Prostate gland (tissue), 2 donors: Measurements from ENCODE around the gene ADAMTSL3. TPM values are rescaled to one million over a fixed set of nuclear protein-coding genes. Genes with fewer than 3 reads are reported as not detected.

ENCODE experiments used
- DNase-seq: peaks from one replicate; pipeline ENCODE4 v3.0.0-alpha.2; 2019; ENCODE audit warnings: low spot score
- H3K27ac ChIP-seq, 2 donors: fragments of 200-600 bp; sonication (generic); 2 replicates each; pipeline ENCODE4 v1.5.1; 2017 to 2019
- H3K27me3 ChIP-seq: fragments of 200-600 bp; sonication (generic); replicated peaks from 2 replicates; pipeline ENCODE4 v1.5.1; 2019; ENCODE audit not compliant: insufficient read depth
- H3K36me3 ChIP-seq, 2 donors: fragments of 200-600 bp; sonication (generic); 1 replicate in 1 of 2; 2 replicates in 1 of 2; pipeline versions ENCODE4 v1.5.1 to v1.8.1; 2017 to 2019
- H3K4me1 ChIP-seq: fragments of 200-600 bp; sonication (generic); replicated peaks from 2 replicates; pipeline ENCODE4 v1.5.1; 2019
- H3K4me3 ChIP-seq, 2 donors: fragments of 200-600 bp; sonication (generic); 2 replicates each; pipeline ENCODE4 v1.5.1; 2017 to 2019
- H3K9me3 ChIP-seq: fragments of 200-600 bp; sonication (generic); 2 replicates; pipeline ENCODE4 v1.5.1; 2017
- POLR2A ChIP-seq: fragments of 450-650 bp; IDR thresholded peaks from one replicate; pipeline ENCODE4 v1.6.1; 2016; ENCODE audit warnings: antibody characterized with exemption, mild to moderate bottlenecking
- POLR2AphosphoS5 ChIP-seq: sonication (generic); formaldehyde crosslinking; IDR thresholded peaks from one replicate; pipeline ENCODE4 v1.6.1; 2017; ENCODE audit warnings: antibody characterized with exemption
- WGBS: methylation state at CpG from one replicate; pipeline ENCODE4 v1.1.5; 2018; 5-methylcytosine and 5-hydroxymethylcytosine counted together
- intact Hi-C: fragments of 100-400 bp; cut with DNase I; formaldehyde crosslinking; loops from one replicate; pipeline ENCODE4 v1.14.2; 2022
- total RNA-seq, 2 donors: library from RNA; depleted of rRNA; stranded (reverse); fragments of >200 nt; gene quantifications; one replicate each; pipeline ENCODE4 v1.1.0, GENCODE V29; 2016
- TF ChIP-seq, protein P1 (sequence below), 4 experiments: fragments of 200-600 bp in 2 of 4; fragments of 450-650 bp in 2 of 4; sonication (generic) in 2 of 4; IDR thresholded peaks; 1 replicate in 3 of 4; 2 replicates in 1 of 4; pipeline ENCODE4 v1.5.1; 2016 to 2019; ENCODE audit warnings: antibody characterized with exemption in 4 of 4, mild to moderate bottlenecking in 2 of 4, moderate library complexity in 2 of 4

Gene ADAMTSL3
- total RNA-seq, 2 donors from 2014 or later, result 4.5 to 25.2 TPM

DNA sequence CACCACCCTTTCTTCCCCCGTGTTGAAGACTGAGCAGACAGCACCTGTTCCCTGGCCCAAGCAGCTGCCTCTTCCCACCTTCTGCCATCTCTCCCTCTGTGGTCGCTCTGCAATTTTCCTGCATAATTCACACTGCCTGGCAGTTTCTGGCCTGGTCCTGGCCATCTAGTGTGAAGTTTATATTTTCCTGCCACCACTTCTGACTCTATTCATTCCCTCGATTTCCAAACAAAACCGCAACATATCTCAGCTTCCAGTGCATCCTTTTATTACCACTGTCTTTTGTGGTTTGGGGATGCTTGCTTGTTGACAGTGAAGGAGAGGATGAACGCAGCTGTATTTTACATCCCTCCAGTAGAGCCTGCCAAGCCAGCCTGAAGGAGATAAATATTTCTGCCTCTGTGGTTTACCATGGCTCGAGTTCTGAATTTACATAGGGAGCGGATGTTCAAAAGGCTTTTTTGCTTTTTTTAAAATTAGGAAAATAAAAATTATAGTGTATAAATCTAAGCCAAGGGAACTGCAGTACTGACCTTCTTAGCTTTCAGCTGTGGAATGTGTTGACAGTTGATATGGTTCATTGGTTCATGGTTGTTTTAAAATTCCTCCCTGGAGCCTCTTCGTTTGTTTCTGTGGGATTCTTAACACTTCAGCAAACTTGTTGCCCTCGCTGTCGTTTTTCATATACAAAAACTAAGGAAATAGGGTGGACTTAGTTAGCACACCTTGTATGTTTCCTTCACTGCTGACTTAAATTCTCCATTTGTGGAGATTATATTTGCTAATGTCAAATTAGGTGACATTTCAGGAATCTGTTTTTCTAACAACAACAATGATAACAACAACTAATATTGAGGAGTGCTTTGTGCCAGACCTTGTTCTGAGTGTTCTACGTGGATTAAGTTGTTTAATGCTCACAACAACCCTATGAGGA is 250.5 kb downstream of the ADAMTSL3 start:
- TF ChIP-seq, protein P1, sequence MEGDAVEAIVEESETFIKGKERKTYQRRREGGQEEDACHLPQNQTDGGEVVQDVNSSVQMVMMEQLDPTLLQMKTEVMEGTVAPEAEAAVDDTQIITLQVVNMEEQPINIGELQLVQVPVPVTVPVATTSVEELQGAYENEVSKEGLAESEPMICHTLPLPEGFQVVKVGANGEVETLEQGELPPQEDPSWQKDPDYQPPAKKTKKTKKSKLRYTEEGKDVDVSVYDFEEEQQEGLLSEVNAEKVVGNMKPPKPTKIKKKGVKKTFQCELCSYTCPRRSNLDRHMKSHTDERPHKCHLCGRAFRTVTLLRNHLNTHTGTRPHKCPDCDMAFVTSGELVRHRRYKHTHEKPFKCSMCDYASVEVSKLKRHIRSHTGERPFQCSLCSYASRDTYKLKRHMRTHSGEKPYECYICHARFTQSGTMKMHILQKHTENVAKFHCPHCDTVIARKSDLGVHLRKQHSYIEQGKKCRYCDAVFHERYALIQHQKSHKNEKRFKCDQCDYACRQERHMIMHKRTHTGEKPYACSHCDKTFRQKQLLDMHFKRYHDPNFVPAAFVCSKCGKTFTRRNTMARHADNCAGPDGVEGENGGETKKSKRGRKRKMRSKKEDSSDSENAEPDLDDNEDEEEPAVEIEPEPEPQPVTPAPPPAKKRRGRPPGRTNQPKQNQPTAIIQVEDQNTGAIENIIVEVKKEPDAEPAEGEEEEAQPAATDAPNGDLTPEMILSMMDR (IDR thresholded peaks at IDR 0.05), result no peak
- TF ChIP-seq POLR2AphosphoS5 (no peak), POLR2A (no peak)
- Histone ChIP-seq H3K27me3 (no peaks in the 10 kb centered on the region), H3K36me3 (no peaks in the 10 kb centered on the region), H3K9me3 (no peaks in the 10 kb centered on the region), H3K27ac (no peak overlapping the region), H3K4me1 (no peaks in the 10 kb centered on the region), H3K4me3 (no peak overlapping the region)
- intact Hi-C loops, result loop anchor here (5.0 kb wide), 1 partner anchor 62 kb away; no protein-coding TSS in a partner anchor
- 23% methylated on average over 11 of the region's 11 CpGs for WGBS
- no peak for DNase-seq

DNA sequence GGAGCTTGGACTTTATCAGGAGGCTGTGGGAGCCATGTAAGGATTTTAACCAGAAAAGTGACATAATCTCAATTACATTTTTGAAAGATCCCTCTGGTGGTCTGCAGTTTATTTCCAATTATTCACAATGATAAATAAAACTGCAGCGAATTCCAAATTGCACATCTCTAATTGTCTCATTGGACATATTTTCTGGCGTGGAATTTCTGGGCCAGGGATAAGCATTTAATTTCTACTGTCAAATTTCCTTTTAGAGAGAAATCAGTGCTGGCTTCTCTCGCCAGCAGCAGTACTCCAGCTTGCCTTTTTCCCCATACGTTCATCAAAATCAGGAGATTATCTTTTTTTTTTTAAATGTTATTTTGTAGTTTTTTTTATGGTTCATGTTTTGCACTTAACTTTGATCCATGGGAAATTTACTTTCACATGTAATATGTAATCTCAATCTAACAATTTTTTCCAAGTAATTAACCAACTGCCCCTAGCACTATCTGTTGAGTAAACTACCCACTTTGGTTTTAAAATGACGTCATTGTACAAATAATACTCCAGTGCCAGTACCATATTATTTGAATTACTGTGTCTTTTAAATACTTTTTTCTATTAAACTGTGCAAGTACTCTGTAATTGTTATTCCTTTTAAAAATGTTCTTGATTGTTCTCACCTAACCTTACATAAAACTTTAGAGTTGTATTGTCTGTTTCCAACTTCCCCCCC is 251.8 kb downstream of the ADAMTSL3 start:
- Histone ChIP-seq H3K27me3 (no peaks in the 10 kb centered on the region), H3K4me1 (no peaks in the 10 kb centered on the region)
- WGBS, result 81% methylated on average over 5 of the region's 5 CpGs

DNA sequence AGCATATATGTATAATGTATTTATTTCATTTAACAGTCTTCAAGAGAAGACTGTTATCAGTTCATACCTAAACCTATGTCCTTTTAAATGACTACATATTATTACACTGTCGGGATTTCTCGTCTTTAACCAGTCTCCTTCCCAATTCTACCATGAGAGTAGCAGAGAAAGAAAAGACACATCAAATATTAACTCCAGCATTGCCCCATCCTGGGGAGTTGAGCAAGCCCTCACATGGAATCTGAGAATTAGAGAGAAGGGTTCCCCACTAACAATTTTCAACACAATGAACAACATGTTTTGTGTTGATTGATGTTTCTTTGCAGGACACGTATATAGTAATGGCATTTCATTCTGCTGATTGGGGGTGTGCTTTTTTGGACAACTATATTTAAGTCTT is 257.4 kb downstream of the ADAMTSL3 start:
- TF ChIP-seq POLR2A (no peak), POLR2AphosphoS5 (no peak)
- TF ChIP-seq, protein P1 (IDR thresholded peaks at IDR 0.05), result no peak
- Histone ChIP-seq H3K36me3 (no peaks in the 10 kb centered on the region), H3K27me3 (no peaks in the 10 kb centered on the region), H3K4me3 (no peak overlapping the region), H3K4me1 (no peaks in the 10 kb centered on the region), H3K9me3 (no peaks in the 10 kb centered on the region), H3K27ac (no peak overlapping the region)
- DNase-seq, result no peak
- WGBS, result 76% methylated on average over 3 of the region's 3 CpGs
- intact Hi-C loops, result no loop called here

More for the DNA sequence above, 251.8 kb downstream of the ADAMTSL3 start:
- TF ChIP-seq POLR2A (no peak), POLR2AphosphoS5 (no peak)
- TF ChIP-seq, protein P1 (IDR thresholded peaks at IDR 0.05), result no peak
- intact Hi-C loops, result no loop called here
- H3K9me3 ChIP-seq, result no peaks in the 10 kb centered on the region
- no peak for DNase-seq
- H3K27ac ChIP-seq, result no peak overlapping the region
- no peaks in the 10 kb centered on the region for H3K36me3 ChIP-seq
- H3K4me3 ChIP-seq, result no peak overlapping the region

DNA sequence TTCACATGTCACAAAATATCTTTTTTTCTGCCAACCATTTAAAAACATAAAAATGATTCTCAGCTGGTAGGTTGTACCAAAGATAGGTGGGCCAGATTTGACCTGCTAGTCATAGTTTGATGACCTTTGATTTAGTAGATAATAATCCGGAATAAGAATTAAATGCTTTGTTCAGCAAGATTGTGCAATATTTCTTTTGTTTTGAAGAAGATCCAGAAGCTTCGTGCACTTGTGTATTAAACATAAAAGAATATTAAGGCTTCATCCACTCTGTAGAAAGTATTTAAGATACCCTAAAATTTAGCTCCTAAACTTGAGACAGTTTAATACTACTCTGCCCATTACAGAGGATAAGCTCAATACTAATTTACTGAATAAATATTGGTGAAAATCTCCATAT is 258.4 kb downstream of the ADAMTSL3 start:
- Histone ChIP-seq H3K4me1 (peaks cover 2% of the 10 kb centered on the region), H3K9me3 (no peaks in the 10 kb centered on the region), H3K27me3 (no peaks in the 10 kb centered on the region), H3K36me3 (no peaks in the 10 kb centered on the region), H3K27ac (no peak overlapping the region), H3K4me3 (no peak overlapping the region)
- intact Hi-C loops, result no loop called here
- WGBS, result 69% methylated on average over 2 of the region's 2 CpGs
- DNase-seq, result no peak
- TF ChIP-seq POLR2AphosphoS5, result no peak
- no peak for TF ChIP-seq POLR2A
- TF ChIP-seq, protein P1 (IDR thresholded peaks at IDR 0.05), result no peak
